GM12878 (cell line): ENCODE results near the gene TMEM50A. TPM values are rescaled to one million over a fixed set of nuclear protein-coding genes. Genes with fewer than 3 reads are reported as not detected.
"Not testable (repeated sequence)": the region's sequence is repeated elsewhere in the genome, so short reads cannot be mapped to it uniquely, and the experiment has no call there.

Source experiments
- ATAC-seq: fragments of 200-7000 bp; cut with Tn5 transposase; 3 replicates; pipeline ENCODE4 v1.9.1; 2020; ENCODE audit warnings: mild to moderate bottlenecking, moderate library complexity
- BruUV-seq: library from RNA; stranded (reverse); fragments of 400-500 nt; replicated peaks from 2 replicates; lab custom pipeline; 2021; lab: Mats Ljungman, UMichigan
- CTCF ChIA-PET: fragments of 300-600 bp; sonication (Branson Sonifier 250); formaldehyde crosslinking; extraction: SDS; loops from one replicate; lab custom pipeline; 2021; ENCODE audit warnings: inconsistent platforms; lab: Yijun Ruan, JAX
- POLR2A ChIA-PET: fragments of 350-600 bp; formaldehyde crosslinking; extraction: SDS; loops from one replicate; lab custom pipeline; 2021; ENCODE audit warnings: inconsistent platforms; lab: Charles Lee
- RAD21 ChIA-PET: fragments of 300-600 bp; sonication (Branson Sonifier 250); formaldehyde crosslinking; loops from one replicate; lab custom pipeline; 2023; ENCODE audit warnings: antibody characterized with exemption; ENCODE audit not compliant: unreplicated experiment; lab: Charles Lee
- SMC1A ChIA-PET: fragments of 300-600 bp; sonication (Branson Sonifier 250); formaldehyde crosslinking; loops from one replicate; lab custom pipeline; 2023; ENCODE audit not compliant: unreplicated experiment, uncharacterized antibody; lab: Charles Lee
- DNase-seq: peaks from one replicate; pipeline ENCODE4 v3.0.0-alpha.2; 2011; ENCODE audit warnings: low read depth, low spot score
- FAIRE-seq: peaks from 3 replicates; lab custom pipeline; 2011; peaks lifted over from hg19 to GRCh38; lab: Jason Lieb, UNC
- H2AFZ ChIP-seq: 2 replicates; pipeline ENCODE4 v1.6.0; 2011; ENCODE audit warnings: low read depth, low read length, control low read depth; ENCODE audit not compliant: control insufficient read depth
- H3K27ac ChIP-seq: 2 replicates; pipeline ENCODE4 v1.5.1; 2011; ENCODE audit warnings: control low read depth; ENCODE audit not compliant: control insufficient read depth, insufficient read depth
- H3K27me3 ChIP-seq, 2 experiments: replicated peaks in 1 of 2; 2 replicates each; pipeline versions ENCODE4 v1.6.0 to v1.6.1; 2011; ENCODE audit warnings: low read length in 1 of 2; ENCODE audit not compliant: control insufficient read depth in 2 of 2, insufficient read depth in 2 of 2
- H3K36me3 ChIP-seq, 2 experiments: 2 replicates each; pipeline ENCODE4 v1.5.1; 2011; ENCODE audit warnings: low read length in 1 of 2; ENCODE audit not compliant: control insufficient read depth in 2 of 2, insufficient read depth in 2 of 2
- H3K4me1 ChIP-seq: 2 replicates; pipeline ENCODE4 v1.6.1; 2011; ENCODE audit warnings: mild to moderate bottlenecking, low read length, moderate library complexity, mixed read lengths; ENCODE audit not compliant: control insufficient read depth, insufficient read depth
- H3K4me2 ChIP-seq: 2 replicates; pipeline ENCODE4 v1.6.0; 2011; ENCODE audit warnings: control low read depth; ENCODE audit not compliant: control insufficient read depth, insufficient read depth
- H3K4me3 ChIP-seq: fragments of 200-600 bp; sonication (generic); 2 replicates; pipeline ENCODE4 v1.5.1; 2016
- H3K79me2 ChIP-seq: 2 replicates; pipeline ENCODE4 v1.6.0; 2011; ENCODE audit warnings: low read length; ENCODE audit not compliant: control insufficient read depth, insufficient read depth
- H3K9ac ChIP-seq: 2 replicates; pipeline ENCODE4 v1.8.0; 2011; ENCODE audit warnings: low read length, control low read depth, mixed read lengths; ENCODE audit not compliant: control insufficient read depth, insufficient read depth
- H3K9me3 ChIP-seq: replicated peaks from 3 replicates; pipeline ENCODE4 v1.5.1; 2011; ENCODE audit warnings: mild to moderate bottlenecking, low read length; ENCODE audit not compliant: control insufficient read depth, insufficient read depth
- H4K20me1 ChIP-seq: 2 replicates; pipeline ENCODE4 v1.6.0; 2011; ENCODE audit not compliant: control insufficient read depth, insufficient read depth
- WGBS: methylation state at CpG from one replicate; pipeline ENCODE4 v1.1.6; 2016; ENCODE audit warnings: low lambda C conversion rate; ENCODE audit not compliant: insufficient replicate concordance, insufficient coverage; ENCODE audit errors: missing lambda C conversion rate; 5-methylcytosine and 5-hydroxymethylcytosine counted together
- in situ Hi-C: fragments of 300-500 bp; cut with MboI; formaldehyde crosslinking; loops from 9 replicates; pipeline ENCODE4 v1.14.3; 2018; ENCODE audit warnings: mixed read lengths
- intact Hi-C: fragments of 100-400 bp; cut with micrococcal nuclease; formaldehyde crosslinking; loops from one replicate; pipeline ENCODE4 v1.14.2; 2022; ENCODE audit not compliant: unreplicated experiment
- polyA plus RNA-seq, 11 experiments: library from polyadenylated mRNA; depleted of rRNA in 4 of 11; unstranded in 6 of 11; stranded (reverse) in 5 of 11; fragments of >200 nt; fragmentation: Nextera tagmentation in 4 of 11; fragmentation: Illumina TruSeq in 1 of 11; extraction: Ambion mirVana in 4 of 11; extraction: Trizol in 1 of 11; gene quantifications; 1 replicate in 1 of 11; 2 replicates in 10 of 11; pipeline versions ENCODE4 v1.2.1 to v1.2.3, GENCODE V29; 2011 to 2016; ENCODE audit warnings: inconsistent platforms in 2 of 11, missing spikeins in 2 of 11, low read depth in 1 of 11
- total RNA-seq, 4 experiments: library from RNA; depleted of rRNA in 3 of 4; stranded (reverse); fragments of >200 nt in 3 of 4; fragmentation: Illumina TruSeq in 1 of 4; extraction: Trizol in 1 of 4; gene quantifications; 2 replicates each; pipeline versions ENCODE4 v1.2.1 to v1.2.3, GENCODE V29; 2013 to 2021

Gene TMEM50A
- total and polyA plus RNA-seq, 10 of the 15 experiments (the other 5 are each of a cell fraction or from before 2014, with no cell fraction given) = 23.5 to 148 (median 85.5) TPM

DNA sequence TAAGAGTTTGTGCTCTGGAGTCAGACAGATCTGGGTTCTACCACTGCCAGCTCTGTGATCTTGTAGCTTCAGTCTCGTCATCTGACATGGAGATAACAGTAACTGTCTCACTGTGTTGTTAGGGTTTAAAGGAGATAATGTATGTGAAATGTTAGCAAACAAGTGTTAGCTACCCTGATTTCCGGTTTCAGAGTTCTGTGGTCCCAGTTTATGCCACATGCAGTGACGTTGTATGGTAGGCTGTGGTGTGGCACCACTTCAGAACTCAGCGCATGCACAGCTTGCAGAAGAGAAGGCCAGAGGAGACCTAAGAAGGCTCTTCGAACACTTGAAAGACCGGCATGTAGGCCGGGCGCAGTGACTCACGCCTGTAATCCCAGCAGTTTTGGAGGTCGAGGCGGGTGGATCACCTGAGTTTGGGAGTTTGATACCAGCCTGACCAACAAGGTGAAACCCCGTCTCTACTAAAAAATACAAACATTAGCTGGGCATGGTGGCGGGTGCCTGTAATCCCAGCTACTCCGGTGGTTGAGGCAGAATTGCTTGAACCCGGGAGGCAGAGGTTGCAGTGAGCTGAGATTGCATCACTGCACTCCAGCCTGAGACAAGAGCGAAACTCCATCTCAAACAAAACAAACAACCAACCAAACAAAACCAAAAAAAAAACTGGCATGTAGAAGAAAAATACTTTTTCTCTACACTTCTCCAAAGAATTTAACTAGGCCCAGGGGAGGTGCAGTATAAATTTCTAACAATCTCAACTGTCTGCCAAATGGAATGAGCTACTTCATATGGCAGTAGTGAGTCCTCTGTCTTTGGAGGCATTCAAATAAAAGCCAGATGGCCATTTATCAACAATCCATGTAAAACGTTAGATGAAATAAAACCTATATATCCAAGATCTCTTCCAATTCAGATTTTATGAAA lies 10.0 kb upstream of the TMEM50A start:
- SMC1A ChIA-PET, H3K27me3 ChIP-seq, H3K9me3 ChIP-seq, ATAC-seq, RAD21 ChIA-PET, CTCF ChIA-PET, H4K20me1 ChIP-seq, H3K4me2 ChIP-seq, intact Hi-C loops, in situ Hi-C loops, POLR2A ChIA-PET, H3K27ac ChIP-seq, H3K36me3 ChIP-seq, DNase-seq, BruUV-seq, H2AFZ ChIP-seq, H3K9ac ChIP-seq, H3K79me2 ChIP-seq, H3K4me1 ChIP-seq, H3K4me3 ChIP-seq, FAIRE-seq: not testable (repeated sequence)
- no CpG with 5 or more reads among the region's 17 CpGs for WGBS

DNA sequence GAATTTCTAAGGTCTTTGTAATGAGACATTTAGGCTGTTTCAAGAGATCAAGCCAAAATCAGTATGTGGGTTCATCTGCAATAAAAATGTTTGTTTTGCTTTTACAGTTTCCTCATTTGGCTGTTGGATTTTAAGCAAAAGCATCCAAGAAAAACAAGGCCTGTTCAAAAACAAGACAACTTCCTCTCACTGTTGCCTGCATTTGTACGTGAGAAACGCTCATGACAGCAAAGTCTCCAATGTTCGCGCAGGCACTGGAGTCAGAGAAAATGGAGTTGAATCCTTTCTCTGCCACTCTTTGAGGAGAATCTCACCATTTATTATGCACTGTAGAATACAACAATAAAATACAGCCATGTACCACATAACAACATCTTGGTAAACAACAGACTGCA lies 9.3 kb upstream of the TMEM50A start:
- H3K4me2 ChIP-seq, POLR2A ChIA-PET, in situ Hi-C loops, RAD21 ChIA-PET, H3K4me1 ChIP-seq, ATAC-seq, H2AFZ ChIP-seq, SMC1A ChIA-PET, H3K79me2 ChIP-seq, intact Hi-C loops, FAIRE-seq, CTCF ChIA-PET, DNase-seq, H4K20me1 ChIP-seq, H3K27ac ChIP-seq, H3K4me3 ChIP-seq, H3K36me3 ChIP-seq, H3K9ac ChIP-seq, BruUV-seq, H3K9me3 ChIP-seq, H3K27me3 ChIP-seq: not testable (repeated sequence)
- WGBS = 100% methylated on average over 4 of the region's 4 CpGs

DNA sequence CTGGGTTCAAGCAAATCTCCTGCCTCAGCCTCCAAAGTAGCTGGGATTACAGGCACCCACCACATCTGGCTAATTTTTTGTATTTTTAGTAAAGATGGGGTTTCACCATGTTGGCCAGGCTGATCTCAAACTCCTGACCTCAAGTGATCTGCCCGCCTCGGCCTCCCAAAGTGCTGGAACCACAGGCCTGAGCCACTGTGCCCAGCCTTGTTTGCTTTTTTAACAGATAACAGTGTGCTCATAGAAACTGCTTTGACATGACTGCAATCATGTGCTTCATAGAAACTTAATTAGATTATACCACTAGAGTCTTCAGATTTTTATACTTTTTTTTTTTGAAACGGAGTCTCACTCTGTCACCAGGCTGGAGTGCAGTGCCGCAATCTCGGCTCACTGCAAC lies 8.8 kb upstream of the TMEM50A start:
- not testable (repeated sequence) for ATAC-seq

More for the DNA sequence above, 8.8 kb upstream of the TMEM50A start:
- SMC1A ChIA-PET, BruUV-seq, intact Hi-C loops, H3K27me3 ChIP-seq, H2AFZ ChIP-seq, H3K4me2 ChIP-seq, H4K20me1 ChIP-seq, H3K4me3 ChIP-seq, H3K79me2 ChIP-seq, H3K9ac ChIP-seq, RAD21 ChIA-PET, in situ Hi-C loops, DNase-seq, POLR2A ChIA-PET, FAIRE-seq, H3K4me1 ChIP-seq, H3K36me3 ChIP-seq, H3K9me3 ChIP-seq, H3K27ac ChIP-seq, CTCF ChIA-PET: not testable (repeated sequence)
- 97% methylated on average over 5 of the region's 5 CpGs for WGBS
